Tibial nerve (tissue), 4 donors: ENCODE measurements around the gene TMEM140. TPM values are rescaled to one million over a fixed set of nuclear protein-coding genes. Genes with fewer than 3 reads are reported as not detected.
A peak's percentile ranks its signal among the peaks of the same experiment; 100 is the strongest.

Experiments
- DNase-seq, 2 donors: peaks; one replicate each; pipeline ENCODE4 v3.0.0-alpha.2; 2019; ENCODE audit warnings: low spot score in 2 of 2
- H3K27ac ChIP-seq, 4 donors: fragments of 200-600 bp; sonication (generic) in 3 of 4; one replicate each; pipeline ENCODE4 v1.5.1; 2017 to 2019; ENCODE audit warnings: mild to moderate bottlenecking in 1 of 4
- H3K27me3 ChIP-seq, 2 donors: fragments of 200-600 bp; sonication (generic) in 1 of 2; one replicate each; pipeline versions ENCODE4 v1.5.1 to v1.6.0; 2017 to 2019
- H3K36me3 ChIP-seq, 3 donors: fragments of 200-600 bp; sonication (generic); one replicate each; pipeline ENCODE4 v1.5.1; 2018 to 2019
- H3K4me1 ChIP-seq, 4 donors: fragments of 200-600 bp; sonication (generic) in 3 of 4; one replicate each; pipeline ENCODE4 v1.5.1; 2017 to 2019
- H3K4me3 ChIP-seq, 4 donors: fragments of 200-600 bp; sonication (generic) in 3 of 4; one replicate each; pipeline ENCODE4 v1.5.1; 2017 to 2019; ENCODE audit warnings: mild to moderate bottlenecking in 1 of 4, moderate library complexity in 1 of 4
- H3K9me3 ChIP-seq, 4 donors: fragments of 200-600 bp; sonication (generic) in 3 of 4; one replicate each; pipeline ENCODE4 v1.5.1; 2017 to 2019
- EP300 ChIP-seq, 2 donors: sonication (generic); formaldehyde crosslinking; IDR thresholded peaks; one replicate each; pipeline ENCODE4 v1.6.1; 2017; ENCODE audit warnings: antibody characterized with exemption in 2 of 2, mild to moderate bottlenecking in 1 of 2
- POLR2A ChIP-seq, 2 donors: fragments of 450-650 bp; IDR thresholded peaks; one replicate each; pipeline ENCODE4 v1.6.1; 2017; ENCODE audit warnings: antibody characterized with exemption in 2 of 2, mild to moderate bottlenecking in 2 of 2, moderate library complexity in 2 of 2
- WGBS, 2 donors: methylation state at CpG; one replicate each; pipeline ENCODE4 v1.1.5; 2018; 5-methylcytosine and 5-hydroxymethylcytosine counted together
- total RNA-seq, 4 donors: library from RNA; depleted of rRNA; stranded (reverse); fragments of >200 nt; gene quantifications; one replicate each; pipeline ENCODE4 v1.1.0, GENCODE V29; 2016
- TF ChIP-seq, protein P1 (sequence below), 5 experiments: fragments of 200-600 bp in 3 of 5; fragments of 450-650 bp in 2 of 5; sonication (generic) in 3 of 5; IDR thresholded peaks; one replicate each; pipeline ENCODE4 v1.5.1; 2016 to 2019; ENCODE audit warnings: antibody characterized with exemption in 5 of 5, mild to moderate bottlenecking in 3 of 5, moderate library complexity in 2 of 5

TMEM140 gene
- total RNA-seq, 4 donors from 2014 or later = 20.5 to 46.9 (median 32.5) TPM

DNA sequence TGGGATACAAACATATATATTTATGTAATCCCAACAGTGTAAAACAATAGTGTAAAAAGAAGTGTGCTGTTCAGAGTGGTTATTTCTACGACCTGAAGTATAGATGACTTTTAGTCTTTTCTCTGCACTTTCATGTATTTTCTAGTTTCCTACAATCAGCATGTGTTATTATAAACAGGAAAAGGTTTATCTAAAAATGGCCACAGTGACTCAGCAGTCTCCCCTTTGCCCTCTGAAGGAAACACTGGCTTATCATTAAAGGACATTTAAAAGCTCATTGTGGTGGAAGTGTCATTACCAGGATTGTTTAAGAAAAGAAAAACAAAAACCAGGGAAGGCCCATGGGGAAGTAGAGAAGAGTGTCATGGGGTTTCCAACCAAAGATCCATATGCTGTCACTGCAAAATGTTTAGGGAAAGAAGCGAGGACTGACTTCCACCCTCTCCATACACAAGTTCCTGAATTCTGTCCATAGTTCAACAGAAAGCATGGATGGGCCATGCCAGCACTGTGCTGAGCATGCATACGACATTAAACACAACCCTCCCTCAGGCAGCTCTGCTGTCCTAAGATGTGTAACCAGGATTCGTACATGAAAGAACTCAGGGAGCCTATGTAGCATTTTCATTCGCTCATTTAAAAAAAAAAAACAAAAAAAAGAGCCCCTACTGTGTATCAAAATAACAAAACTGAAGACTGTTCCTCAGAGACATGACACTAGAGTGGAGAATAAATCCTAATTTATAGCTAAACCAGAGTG, 12.4 kb downstream of the TMEM140 start:
- peaks cover 0 to 15% (median 2%) of the 10 kb centered on the region in 4 donors for H3K9me3 ChIP-seq
- H3K4me3 ChIP-seq = no peak overlapping the region
- no peaks in the 10 kb centered on the region for H3K27me3 ChIP-seq
- TF ChIP-seq, protein P1, sequence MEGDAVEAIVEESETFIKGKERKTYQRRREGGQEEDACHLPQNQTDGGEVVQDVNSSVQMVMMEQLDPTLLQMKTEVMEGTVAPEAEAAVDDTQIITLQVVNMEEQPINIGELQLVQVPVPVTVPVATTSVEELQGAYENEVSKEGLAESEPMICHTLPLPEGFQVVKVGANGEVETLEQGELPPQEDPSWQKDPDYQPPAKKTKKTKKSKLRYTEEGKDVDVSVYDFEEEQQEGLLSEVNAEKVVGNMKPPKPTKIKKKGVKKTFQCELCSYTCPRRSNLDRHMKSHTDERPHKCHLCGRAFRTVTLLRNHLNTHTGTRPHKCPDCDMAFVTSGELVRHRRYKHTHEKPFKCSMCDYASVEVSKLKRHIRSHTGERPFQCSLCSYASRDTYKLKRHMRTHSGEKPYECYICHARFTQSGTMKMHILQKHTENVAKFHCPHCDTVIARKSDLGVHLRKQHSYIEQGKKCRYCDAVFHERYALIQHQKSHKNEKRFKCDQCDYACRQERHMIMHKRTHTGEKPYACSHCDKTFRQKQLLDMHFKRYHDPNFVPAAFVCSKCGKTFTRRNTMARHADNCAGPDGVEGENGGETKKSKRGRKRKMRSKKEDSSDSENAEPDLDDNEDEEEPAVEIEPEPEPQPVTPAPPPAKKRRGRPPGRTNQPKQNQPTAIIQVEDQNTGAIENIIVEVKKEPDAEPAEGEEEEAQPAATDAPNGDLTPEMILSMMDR (IDR thresholded peaks at IDR 0.05) = no peak
- TF ChIP-seq EP300 (IDR thresholded peaks at IDR 0.05) = peak in 1 of 2 donors; percentile 46
- WGBS, 2 donors = 56 to 68% methylated on average over 5 of the region's 5 CpGs
- DNase-seq = no peak
- peak overlapping the region in 3 of 4 donors; percentile 24 to 61 (median 55) for H3K27ac ChIP-seq
- peaks cover 0 to 65% (median 23%) of the 10 kb centered on the region in 4 donors for H3K4me1 ChIP-seq
- H3K36me3 ChIP-seq = peaks cover 0 to 64% (median 0%) of the 10 kb centered on the region in 3 donors

DNA sequence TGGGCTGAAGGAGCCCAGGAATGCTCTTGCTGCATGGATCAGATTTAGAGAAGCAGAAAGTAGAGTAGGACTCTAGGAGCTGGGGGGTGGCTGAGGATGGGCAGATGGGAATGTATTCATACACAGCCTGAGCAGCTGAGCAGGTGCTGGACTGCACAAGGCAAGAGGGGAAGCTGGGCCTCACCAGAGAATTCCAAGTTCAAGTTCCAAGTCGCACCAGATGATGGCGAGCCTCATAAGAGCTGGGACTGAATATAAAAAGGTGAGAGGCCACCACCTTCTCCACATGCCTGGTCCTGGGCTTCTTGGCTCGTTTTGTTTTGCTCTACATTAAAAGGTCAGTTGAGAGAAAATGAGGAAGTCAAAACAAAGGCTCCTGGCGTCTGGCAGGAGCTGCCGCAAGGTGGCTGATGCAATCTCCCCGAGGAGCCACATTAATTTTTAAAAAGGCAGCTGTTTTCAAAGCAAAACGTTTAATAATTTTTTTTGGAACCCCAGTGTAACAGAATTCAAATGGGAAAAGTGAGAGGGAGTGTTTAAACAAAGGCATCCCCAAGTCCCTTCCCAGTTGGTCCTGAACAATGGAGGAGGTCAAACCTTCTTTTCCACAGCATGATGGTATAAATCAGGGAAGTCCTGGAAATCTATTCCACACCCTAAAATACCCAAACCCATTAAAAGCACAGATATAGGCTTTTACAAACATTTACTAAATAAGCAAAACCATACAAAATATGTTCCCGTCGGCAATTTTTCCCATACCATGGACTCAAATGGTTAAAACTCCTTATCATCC, 13.2 kb downstream of the TMEM140 start:
- Histone ChIP-seq H3K9me3 (peaks cover 0 to 7% (median 1%) of the 10 kb centered on the region in 4 donors), H3K27ac (peak overlapping the region in 3 of 4 donors; percentile 24 to 61 (median 55)), H3K27me3 (no peaks in the 10 kb centered on the region), H3K4me3 (no peak overlapping the region), H3K4me1 (peaks cover 0 to 66% (median 23%) of the 10 kb centered on the region in 4 donors), H3K36me3 (peaks cover 0 to 64% (median 0%) of the 10 kb centered on the region in 3 donors)
- WGBS, 2 donors = 46 to 48% methylated on average over 9 of the region's 9 CpGs
- TF ChIP-seq POLR2A (IDR thresholded peaks at IDR 0.05) (no peak), EP300 (IDR thresholded peaks at IDR 0.05) (no peak)
- TF ChIP-seq, protein P1 (IDR thresholded peaks at IDR 0.05) = no peak
- DNase-seq = no peak

DNA sequence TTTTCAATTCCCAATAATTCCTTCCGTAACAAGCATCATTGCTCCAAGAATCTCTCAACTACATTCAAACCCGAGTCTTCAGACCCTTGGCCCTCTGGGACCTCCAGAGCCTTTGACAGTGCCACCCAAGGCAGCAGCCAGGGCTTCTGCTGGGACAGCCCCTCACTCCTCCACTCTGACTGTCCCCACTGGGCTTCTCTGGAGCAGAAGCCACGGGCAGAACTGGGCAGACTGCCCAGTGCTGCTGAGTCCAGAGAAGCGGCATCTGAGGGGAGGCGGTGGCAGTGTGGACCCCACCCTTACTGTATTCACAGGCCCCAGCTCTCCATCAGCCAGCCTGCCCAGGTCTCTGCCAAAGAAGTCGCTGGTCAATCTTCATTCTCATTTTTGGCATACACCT, 13.8 kb downstream of the TMEM140 start:
- peaks cover 0 to 2% (median 0%) of the 10 kb centered on the region in 4 donors for H3K9me3 ChIP-seq
- TF ChIP-seq, protein P1 (IDR thresholded peaks at IDR 0.05) = no peak
- TF ChIP-seq POLR2A (IDR thresholded peaks at IDR 0.05) = no peak
- no peak for TF ChIP-seq EP300 (IDR thresholded peaks at IDR 0.05)
- no peaks in the 10 kb centered on the region for H3K27me3 ChIP-seq
- peaks cover 0 to 72% (median 23%) of the 10 kb centered on the region in 4 donors for H3K4me1 ChIP-seq
- DNase-seq = no peak
- H3K27ac ChIP-seq = peak overlapping the region in 2 of 4 donors; percentile 55 to 61
- WGBS, 2 donors = 61 to 74% methylated on average over 6 of the region's 6 CpGs
- H3K36me3 ChIP-seq = peaks cover 0 to 66% (median 0%) of the 10 kb centered on the region in 3 donors
- no peak overlapping the region for H3K4me3 ChIP-seq

DNA sequence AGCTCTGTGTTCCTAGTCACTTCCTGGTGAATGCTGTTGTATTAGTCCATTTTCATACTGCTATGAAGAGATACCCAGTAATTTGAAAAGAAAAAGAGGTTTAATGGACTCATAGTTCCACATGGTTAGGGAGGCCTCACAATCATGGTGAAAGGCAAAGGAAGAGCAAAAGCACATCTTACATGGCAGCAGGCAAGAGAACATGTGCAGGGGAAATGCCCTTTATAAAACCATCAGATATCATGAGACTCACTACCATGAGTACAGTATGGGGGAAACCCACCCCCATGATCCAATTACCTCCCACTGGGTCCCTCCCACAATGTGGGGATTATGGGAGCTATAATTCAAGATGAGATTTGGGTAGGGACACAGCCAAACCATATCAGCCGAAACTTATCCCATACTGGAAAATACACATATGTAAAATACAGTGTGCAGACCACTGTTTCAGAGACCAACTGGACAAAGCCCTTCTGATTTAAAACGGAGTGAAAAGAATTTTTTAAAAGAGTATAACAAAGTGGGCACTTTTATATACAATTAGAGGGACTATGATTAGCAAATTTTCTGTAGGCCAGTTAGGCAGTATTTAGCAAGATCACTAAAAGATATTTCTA, 14.6 kb downstream of the TMEM140 start:
- peaks cover 0 to 77% (median 23%) of the 10 kb centered on the region in 4 donors for H3K4me1 ChIP-seq
- WGBS, 2 donors = 93 to 94% methylated on average over 2 of the region's 2 CpGs
- DNase-seq = no peak
- H3K27ac ChIP-seq = peak overlapping the region in 1 of 4 donors; percentile 55
- no peak for TF ChIP-seq EP300 (IDR thresholded peaks at IDR 0.05)
- TF ChIP-seq, protein P1 (IDR thresholded peaks at IDR 0.05) = no peak
- no peak for TF ChIP-seq POLR2A (IDR thresholded peaks at IDR 0.05)
- H3K4me3 ChIP-seq = no peak overlapping the region
- no peaks in the 10 kb centered on the region for H3K27me3 ChIP-seq
- no peaks in the 10 kb centered on the region for H3K9me3 ChIP-seq
- peaks cover 0 to 66% (median 0%) of the 10 kb centered on the region in 3 donors for H3K36me3 ChIP-seq
